ENCODE results near the gene SEMA3A. TPM values are rescaled to one million over a fixed set of nuclear protein-coding genes. Genes with fewer than 3 reads are reported as not detected.

SEMA3A gene
- total and polyA plus RNA-seq, 11 donors, result 0.30 to 6.6 (median 1.4) TPM

DNA sequence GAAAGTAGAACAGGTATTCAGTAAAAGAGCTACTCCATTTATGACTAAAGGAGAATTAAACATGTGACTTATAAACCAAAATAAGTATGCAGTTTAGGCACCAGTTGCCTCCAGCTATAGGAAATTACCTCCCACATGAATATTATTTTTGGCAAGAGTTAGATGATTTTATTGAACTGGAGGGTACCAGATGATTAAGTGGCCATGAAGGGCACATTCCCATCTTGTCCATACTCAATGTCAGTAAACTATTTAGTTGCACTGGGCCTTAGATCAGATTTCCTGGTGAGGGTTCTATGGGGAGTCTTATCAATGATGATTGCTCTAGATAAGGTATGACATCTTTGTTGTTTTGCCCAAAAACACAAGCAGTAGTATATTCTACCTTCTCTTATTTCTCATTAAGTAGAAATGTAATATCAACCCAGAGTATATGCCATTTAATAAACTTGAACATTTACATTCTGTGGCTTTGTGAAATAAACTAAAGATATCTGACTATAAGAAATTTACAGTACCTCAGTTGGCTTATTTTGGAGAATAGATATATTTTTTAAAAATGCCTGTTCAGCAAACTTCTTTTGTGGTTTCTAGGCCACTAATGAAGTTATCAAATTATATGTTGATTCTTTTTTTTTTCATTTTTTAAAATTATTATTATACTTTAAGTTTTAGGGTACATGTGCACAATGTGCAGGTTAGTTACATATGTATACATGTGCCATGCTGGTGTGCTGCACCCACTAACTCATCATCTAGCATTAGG, 145.3 kb downstream of the SEMA3A start:
- DNase-seq (no peak), ATAC-seq (no peak)
- Histone ChIP-seq H3K9me3 (peaks cover 0 to 2% (median 0%) of the 10 kb centered on the region in 12 donors), H3K4me1 (no peaks in the 10 kb centered on the region), H3K27me3 (no peaks in the 10 kb centered on the region), H3K27ac (no peak overlapping the region), H3K4me3 (no peak overlapping the region), H3K36me3 (no peaks in the 10 kb centered on the region)
- TF ChIP-seq, protein P1, sequence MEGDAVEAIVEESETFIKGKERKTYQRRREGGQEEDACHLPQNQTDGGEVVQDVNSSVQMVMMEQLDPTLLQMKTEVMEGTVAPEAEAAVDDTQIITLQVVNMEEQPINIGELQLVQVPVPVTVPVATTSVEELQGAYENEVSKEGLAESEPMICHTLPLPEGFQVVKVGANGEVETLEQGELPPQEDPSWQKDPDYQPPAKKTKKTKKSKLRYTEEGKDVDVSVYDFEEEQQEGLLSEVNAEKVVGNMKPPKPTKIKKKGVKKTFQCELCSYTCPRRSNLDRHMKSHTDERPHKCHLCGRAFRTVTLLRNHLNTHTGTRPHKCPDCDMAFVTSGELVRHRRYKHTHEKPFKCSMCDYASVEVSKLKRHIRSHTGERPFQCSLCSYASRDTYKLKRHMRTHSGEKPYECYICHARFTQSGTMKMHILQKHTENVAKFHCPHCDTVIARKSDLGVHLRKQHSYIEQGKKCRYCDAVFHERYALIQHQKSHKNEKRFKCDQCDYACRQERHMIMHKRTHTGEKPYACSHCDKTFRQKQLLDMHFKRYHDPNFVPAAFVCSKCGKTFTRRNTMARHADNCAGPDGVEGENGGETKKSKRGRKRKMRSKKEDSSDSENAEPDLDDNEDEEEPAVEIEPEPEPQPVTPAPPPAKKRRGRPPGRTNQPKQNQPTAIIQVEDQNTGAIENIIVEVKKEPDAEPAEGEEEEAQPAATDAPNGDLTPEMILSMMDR (IDR thresholded peaks at IDR 0.05), result no peak
- intact Hi-C loops (cut with DNase I), result no loop called here

- ATAC-seq, result no peak
- Histone ChIP-seq H3K4me1 (no peaks in the 10 kb centered on the region), H3K36me3 (no peaks in the 10 kb centered on the region), H3K9me3 (peaks cover 0 to 2% (median 0%) of the 10 kb centered on the region in 12 donors), H3K27me3 (no peaks in the 10 kb centered on the region), H3K4me3 (no peak overlapping the region), H3K27ac (no peak overlapping the region)
- intact Hi-C loops (cut with DNase I), result no loop called here
- WGBS, 4 donors, result 81 to 86% (median 85%) methylated on average over 2 of the region's 2 CpGs
- no peak for DNase-seq
- TF ChIP-seq, protein P1 (IDR thresholded peaks at IDR 0.05), result no peak
- no peak for TF ChIP-seq POLR2A (IDR thresholded peaks at IDR 0.05)
Observed at GRCh38 chr7:84047085-84047484, 147.5 kb downstream of the SEMA3A start.

DNA sequence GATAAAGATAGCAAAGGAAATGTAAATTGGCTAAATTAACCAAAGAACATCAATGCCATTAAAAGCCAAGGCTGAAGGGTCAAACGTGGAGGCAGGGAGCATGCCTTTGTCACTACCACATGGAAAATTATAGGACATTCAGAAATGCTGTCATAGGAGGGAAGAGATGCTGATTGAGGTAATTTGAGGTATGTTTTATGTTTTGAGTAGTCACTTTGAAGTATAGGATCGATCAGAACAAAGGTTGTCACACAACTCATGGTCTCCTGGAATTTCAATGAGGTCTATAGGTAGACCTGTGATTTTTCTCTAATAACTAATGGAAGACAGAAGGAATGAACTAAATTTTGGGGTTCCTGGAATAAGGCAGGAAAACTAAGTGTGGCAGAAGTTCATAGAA, 149.8 kb downstream of the SEMA3A start:
- H3K4me3 ChIP-seq, result no peak overlapping the region
- H3K4me1 ChIP-seq, result no peaks in the 10 kb centered on the region
- DNase-seq (no peak), ATAC-seq (no peak)
- 68 to 78% (median 77%) methylated on average over 2 of the region's 2 CpGs for WGBS, 4 donors
- intact Hi-C loops (cut with DNase I), result loop anchor here in 1 of 10 donors (5.0 kb wide), 1 partner anchor 787 kb away; no protein-coding TSS in a partner anchor
- no peaks in the 10 kb centered on the region for H3K27me3 ChIP-seq
- no peaks in the 10 kb centered on the region for H3K9me3 ChIP-seq
- no peak for TF ChIP-seq POLR2A (IDR thresholded peaks at IDR 0.05)
- TF ChIP-seq, protein P1 (IDR thresholded peaks at IDR 0.05), result no peak
- H3K27ac ChIP-seq, result no peak overlapping the region
- no peaks in the 10 kb centered on the region for H3K36me3 ChIP-seq

GRCh38 chr7:84043661-84044191, 150.9 kb downstream of the SEMA3A start:
- Histone ChIP-seq H3K27ac (no peak overlapping the region), H3K4me1 (no peaks in the 10 kb centered on the region), H3K9me3 (no peaks in the 10 kb centered on the region), H3K27me3 (no peaks in the 10 kb centered on the region), H3K4me3 (no peak overlapping the region), H3K36me3 (no peaks in the 10 kb centered on the region)
- ATAC-seq (no peak), DNase-seq (no peak)
- intact Hi-C loops (cut with DNase I), result loop anchor here in 1 of 10 donors (5.0 kb wide), 1 partner anchor 789 kb away; no protein-coding TSS in a partner anchor
- 17 to 36% (median 31%) methylated on average over 1 of the region's 1 CpG for WGBS, 4 donors
- TF ChIP-seq, protein P1 (IDR thresholded peaks at IDR 0.05), result no peak
- no peak for TF ChIP-seq POLR2A (IDR thresholded peaks at IDR 0.05)

Data from heart left ventricle (tissue), 16 donors.